IPS DF 6.9 (cell line): ENCODE results near the gene SLC11A1.

Experiments used
- DNase-seq: peaks from one replicate; pipeline ENCODE4 v3.0.0-alpha.2; 2013; ENCODE audit warnings: low read depth, low spot score
- H3K27ac ChIP-seq: one replicate; pipeline ENCODE4 v1.5.1; 2013; ENCODE audit warnings: low read length, control low read depth
- H3K27me3 ChIP-seq: 2 replicates; pipeline ENCODE4 v1.6.1; 2013; ENCODE audit warnings: mild to moderate bottlenecking, low read length; ENCODE audit not compliant: control insufficient read depth, insufficient read depth
- H3K36me3 ChIP-seq: 2 replicates; pipeline ENCODE4 v1.6.1; 2013; ENCODE audit warnings: low read length; ENCODE audit not compliant: control insufficient read depth, insufficient read depth
- H3K4me1 ChIP-seq: 2 replicates; pipeline ENCODE4 v1.6.1; 2013; ENCODE audit warnings: low read length; ENCODE audit not compliant: control insufficient read depth, insufficient read depth
- H3K4me3 ChIP-seq: 2 replicates; pipeline ENCODE4 v1.5.1; 2013; ENCODE audit warnings: mild to moderate bottlenecking, low read length
- H3K9me3 ChIP-seq: 2 replicates; pipeline ENCODE4 v1.6.1; 2013; ENCODE audit warnings: low read length, inconsistent platforms; ENCODE audit not compliant: control insufficient read depth, insufficient read depth
- WGBS: extraction: QIAGEN DNeasy Blood & Tissue Kit; methylation state at CpG from one replicate; pipeline ENCODE4 v1.1.7; 2013; ENCODE audit warnings: mixed read lengths, missing lambda C conversion rate; ENCODE audit not compliant: insufficient read length, insufficient coverage; 5-methylcytosine and 5-hydroxymethylcytosine counted together

Gene SLC11A1

GRCh38 chr2:218366621-218367414, 15.3 kb upstream of the SLC11A1 start:
- Histone ChIP-seq H3K4me1 (no peaks in the 10 kb centered on the region), H3K9me3 (no peaks in the 10 kb centered on the region)

GRCh38 chr2:218367415-218368149, 14.5 kb upstream of the SLC11A1 start:
- Histone ChIP-seq H3K4me1 (no peaks in the 10 kb centered on the region), H3K27ac (no peak overlapping the region)

More at GRCh38 chr2:218366621-218367414, 15.3 kb upstream of the SLC11A1 start:
- Histone ChIP-seq H3K27ac (no peak overlapping the region), H3K4me3 (peak overlapping the region; percentile 51; the same call in 1 of the 2 replicates), H3K36me3 (no peaks in the 10 kb centered on the region), H3K27me3 (no peaks in the 10 kb centered on the region)
- no CpG with 5 or more reads among the region's 9 CpGs for WGBS
- no peak for DNase-seq

GRCh38 chr2:218368150-218368528, 13.9 kb upstream of the SLC11A1 start:
- Histone ChIP-seq H3K9me3 (no peaks in the 10 kb centered on the region), H3K4me1 (no peaks in the 10 kb centered on the region), H3K27ac (no peak overlapping the region), H3K4me3 (peak overlapping the region; percentile 51; the same call in 1 of the 2 replicates), H3K27me3 (no peaks in the 10 kb centered on the region), H3K36me3 (no peaks in the 10 kb centered on the region)
- no CpG with 5 or more reads among the region's 21 CpGs for WGBS
- no peak for DNase-seq

More at GRCh38 chr2:218367415-218368149, 14.5 kb upstream of the SLC11A1 start:
- H3K9me3 ChIP-seq = no peaks in the 10 kb centered on the region
- no peaks in the 10 kb centered on the region for H3K36me3 ChIP-seq
- H3K27me3 ChIP-seq = no peaks in the 10 kb centered on the region
- peak; percentile 58 for DNase-seq
- H3K4me3 ChIP-seq = peak overlapping the region; percentile 51; the same call in 1 of the 2 replicates
- WGBS = no CpG with 5 or more reads among the region's 60 CpGs

- WGBS = no CpG with 5 or more reads among the region's 27 CpGs
- Histone ChIP-seq H3K27ac (no peak overlapping the region), H3K9me3 (no peaks in the 10 kb centered on the region), H3K27me3 (no peaks in the 10 kb centered on the region), H3K4me1 (no peaks in the 10 kb centered on the region), H3K36me3 (no peaks in the 10 kb centered on the region), H3K4me3 (no peak overlapping the region)
- no peak for DNase-seq
Observed at GRCh38 chr2:218368621-218369153, 13.4 kb upstream of the SLC11A1 start.

GRCh38 chr2:218369330-218369729, 12.7 kb upstream of the SLC11A1 start:
- Histone ChIP-seq H3K27ac (no peak overlapping the region), H3K27me3 (no peaks in the 10 kb centered on the region), H3K36me3 (no peaks in the 10 kb centered on the region), H3K4me3 (no peak overlapping the region), H3K9me3 (no peaks in the 10 kb centered on the region), H3K4me1 (no peaks in the 10 kb centered on the region)
- DNase-seq = no peak
- WGBS = no CpG with 5 or more reads among the region's 2 CpGs

- Histone ChIP-seq H3K27ac (no peak overlapping the region), H3K36me3 (no peaks in the 10 kb centered on the region), H3K9me3 (no peaks in the 10 kb centered on the region), H3K4me1 (no peaks in the 10 kb centered on the region), H3K4me3 (no peak overlapping the region), H3K27me3 (no peaks in the 10 kb centered on the region)
- WGBS = no CpG with 5 or more reads among the region's 11 CpGs
- no peak for DNase-seq
Observed at GRCh38 chr2:218370410-218371063, 11.5 kb upstream of the SLC11A1 start.

GRCh38 chr2:218371983-218372350, 10.1 kb upstream of the SLC11A1 start:
- no peaks in the 10 kb centered on the region for H3K27me3 ChIP-seq
- H3K4me1 ChIP-seq = no peaks in the 10 kb centered on the region
- no peak for DNase-seq
- no peak overlapping the region for H3K27ac ChIP-seq
- no peak overlapping the region for H3K4me3 ChIP-seq
- no peaks in the 10 kb centered on the region for H3K9me3 ChIP-seq
- no peaks in the 10 kb centered on the region for H3K36me3 ChIP-seq

- H3K4me1 ChIP-seq = no peaks in the 10 kb centered on the region
- WGBS = no CpG with 5 or more reads among the region's 4 CpGs
- no peak for DNase-seq
- no peaks in the 10 kb centered on the region for H3K9me3 ChIP-seq
- no peaks in the 10 kb centered on the region for H3K27me3 ChIP-seq
- H3K36me3 ChIP-seq = no peaks in the 10 kb centered on the region
- H3K27ac ChIP-seq = no peak overlapping the region
- no peak overlapping the region for H3K4me3 ChIP-seq
Observed at GRCh38 chr2:218374795-218375194, 7.3 kb upstream of the SLC11A1 start.

GRCh38 chr2:218375212-218375611, 6.9 kb upstream of the SLC11A1 start:
- no peak overlapping the region for H3K4me3 ChIP-seq
- no CpG with 5 or more reads among the region's 2 CpGs for whole genome bisulfite sequencing

GRCh38 chr2:218378053-218378452, 4.0 kb upstream of the SLC11A1 start:
- H3K36me3 ChIP-seq = no peaks in the 10 kb centered on the region
- WGBS = no CpG with 5 or more reads among the region's 5 CpGs
- no peaks in the 10 kb centered on the region for H3K27me3 ChIP-seq
- no peak for DNase-seq
- no peaks in the 10 kb centered on the region for H3K4me1 ChIP-seq
- no peak overlapping the region for H3K27ac ChIP-seq
- H3K4me3 ChIP-seq = no peak overlapping the region
- no peaks in the 10 kb centered on the region for H3K9me3 ChIP-seq

More at GRCh38 chr2:218375212-218375611, 6.9 kb upstream of the SLC11A1 start:
- no peak for DNase-seq
- H3K4me1 ChIP-seq = no peaks in the 10 kb centered on the region
- H3K27ac ChIP-seq = no peak overlapping the region
- no peaks in the 10 kb centered on the region for H3K9me3 ChIP-seq
- no peaks in the 10 kb centered on the region for H3K36me3 ChIP-seq
- no peaks in the 10 kb centered on the region for H3K27me3 ChIP-seq
